Left lung (tissue), 14 donors: ENCODE data around the gene FSCN2. TPM values are rescaled to one million over a fixed set of nuclear protein-coding genes. Genes with fewer than 3 reads are reported as not detected.

ENCODE experiments used
- ATAC-seq: fragments of 200-7000 bp; cut with Tn5 transposase; one replicate; pipeline ENCODE4 v1.9.1; 2020; ENCODE audit warnings: moderate library complexity
- DNase-seq, 4 donors: peaks; one replicate each; pipeline ENCODE4 v3.0.0-alpha.2; 2013 to 2020
- H3K27ac ChIP-seq, 2 donors: fragments of 200-600 bp; sonication (generic) in 1 of 2; one replicate each; pipeline versions ENCODE4 v1.5.0 to v1.8.0; 2020 to 2021
- H3K27me3 ChIP-seq, 2 donors: fragments of 200-600 bp; sonication (generic) in 1 of 2; one replicate each; pipeline versions ENCODE4 v1.5.0 to v1.8.0; 2020 to 2021
- H3K36me3 ChIP-seq, 2 donors: fragments of 200-600 bp; sonication (generic) in 1 of 2; one replicate each; pipeline versions ENCODE4 v1.5.0 to v1.8.0; 2020 to 2021
- H3K4me1 ChIP-seq, 2 donors: fragments of 200-600 bp; one replicate each; pipeline ENCODE4 v1.8.0; 2021
- H3K4me3 ChIP-seq, 2 donors: fragments of 200-600 bp; sonication (generic) in 1 of 2; one replicate each; pipeline versions ENCODE4 v1.5.0 to v1.8.0; 2020 to 2021; ENCODE audit warnings: mild to moderate bottlenecking in 1 of 2
- H3K9me3 ChIP-seq, 2 donors: fragments of 200-600 bp; sonication (generic) in 1 of 2; one replicate each; pipeline versions ENCODE4 v1.5.0 to v1.8.0; 2020 to 2021
- intact Hi-C, 2 donors: fragments of 100-400 bp; cut with DNase I; formaldehyde crosslinking; loops; one replicate each; pipeline versions ENCODE4 v1.11.2 to v1.14.2; 2022
- long read RNA-seq, 12 donors: library from polyadenylated mRNA in 2 of 12; unstranded in 2 of 12; transcript quantifications; one replicate each; pipeline ENCODE4 v2.0.0 and lab custom pipeline, GENCODE V29; 2019 to 2026
- polyA plus RNA-seq, 6 donors: library from polyadenylated mRNA; unstranded; fragments of 120-200 nt; gene quantifications; one replicate each; pipeline ENCODE4 v1.2.1, GENCODE V29; 2013; ENCODE audit not compliant: insufficient read length in 6 of 6
- total RNA-seq, 2 donors: library from RNA; stranded (reverse); fragmentation: NEBNext Ultra II Directional; extraction: Animal tissue kit (Norgen Biotek cat#: 25700); gene quantifications; one replicate each; pipeline ENCODE4 v1.2.1, GENCODE V29; 2021
- TF ChIP-seq, protein P1 (sequence below), 2 donors: fragments of 200-600 bp; sonication (generic) in 1 of 2; IDR thresholded peaks; one replicate each; pipeline versions ENCODE4 v1.5.0 to v1.8.0; 2021; ENCODE audit warnings: antibody characterized with exemption in 2 of 2
- donor health status: DM: no; HTN: yes; CAD: no.
- donor health status: DM: no; HTN: no; CAD: no.

The FSCN2 gene, protein sequence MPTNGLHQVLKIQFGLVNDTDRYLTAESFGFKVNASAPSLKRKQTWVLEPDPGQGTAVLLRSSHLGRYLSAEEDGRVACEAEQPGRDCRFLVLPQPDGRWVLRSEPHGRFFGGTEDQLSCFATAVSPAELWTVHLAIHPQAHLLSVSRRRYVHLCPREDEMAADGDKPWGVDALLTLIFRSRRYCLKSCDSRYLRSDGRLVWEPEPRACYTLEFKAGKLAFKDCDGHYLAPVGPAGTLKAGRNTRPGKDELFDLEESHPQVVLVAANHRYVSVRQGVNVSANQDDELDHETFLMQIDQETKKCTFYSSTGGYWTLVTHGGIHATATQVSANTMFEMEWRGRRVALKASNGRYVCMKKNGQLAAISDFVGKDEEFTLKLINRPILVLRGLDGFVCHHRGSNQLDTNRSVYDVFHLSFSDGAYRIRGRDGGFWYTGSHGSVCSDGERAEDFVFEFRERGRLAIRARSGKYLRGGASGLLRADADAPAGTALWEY
- total RNA-seq (1 to 10 TPM; 2.1 to 3.4 TPM), polyA plus RNA-seq (1 to 10 TPM in 5 of 6 donors, under 1 TPM in 1; 0.92 to 2.4 (median 1.6) TPM)
- long read RNA-seq, donor 1, result 0 reads
- long read RNA-seq, donor 2, partial matches to known transcripts, result 0 of 1 reads
- long read RNA-seq, donor 2, other reads (novel, unspliced or antisense), result 0 of 1 reads
- long read RNA-seq, donor 3, result 0 reads
- long read RNA-seq, donor 4, partial matches to known transcripts, result 0 of 2 reads
- long read RNA-seq, donor 4, other reads (novel, unspliced or antisense), result 2 of 2 reads
- long read RNA-seq, donor 5, result 0 reads
- long read RNA-seq, donor 6, result 0 reads
- long read RNA-seq, donor 7, partial matches to known transcripts, result 0 of 1 reads
- long read RNA-seq, donor 7, other reads (novel, unspliced or antisense), result 0 of 1 reads
- long read RNA-seq, donor 8, result 0 reads
- long read RNA-seq, donor 9, result 0 reads
- long read RNA-seq, donor 10, result 0 reads
- long read RNA-seq, donor 11, result 0 reads
- long read RNA-seq, donor 12, result 0 reads

DNA sequence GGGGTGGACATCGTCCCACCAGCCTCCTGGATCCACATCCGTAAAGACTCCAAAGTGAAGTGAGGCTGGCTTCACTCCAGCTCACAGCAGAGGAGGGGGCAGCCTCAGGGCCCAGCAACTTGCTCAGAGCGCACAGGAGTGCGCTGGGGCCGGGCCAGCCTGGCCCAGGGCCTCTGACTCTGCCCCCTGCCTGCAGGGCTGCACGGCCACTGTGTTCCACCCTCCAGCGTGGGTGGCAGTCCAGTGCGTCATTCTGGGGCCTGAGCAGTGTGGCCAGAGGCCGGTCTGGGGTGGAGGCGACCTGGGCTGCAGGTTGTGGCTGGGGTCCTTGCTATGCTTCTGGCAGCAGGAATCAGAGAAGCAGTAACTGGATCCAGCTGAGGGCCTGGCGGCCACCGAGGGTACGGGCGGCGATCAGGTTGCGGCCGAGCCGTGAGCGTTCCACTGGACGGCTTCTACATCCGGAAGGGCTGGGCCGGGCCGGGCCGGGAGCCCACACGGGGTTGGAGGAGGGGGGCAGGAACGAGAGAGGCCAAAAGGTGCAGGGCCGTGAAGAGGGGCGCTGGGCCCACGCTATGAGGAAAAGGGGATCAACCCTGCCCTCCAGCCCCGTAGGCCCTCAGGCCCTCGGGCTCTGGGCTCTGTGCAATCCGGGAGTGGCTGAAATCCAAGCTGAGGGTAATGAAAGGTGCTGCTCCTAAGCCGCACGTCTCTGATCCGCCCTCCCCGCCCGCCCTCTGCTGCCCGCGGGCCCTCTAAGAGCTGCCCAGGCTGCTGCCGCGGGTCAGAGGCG lies at the start of gene FSCN2:
Gene FSCN2, plus strand, starts transcription at position 787 of the 793 bp plus-strand sequence. CDS start 155 bp downstream, outside the sequence.
- peak; percentile 89 for ATAC-seq
- H3K27me3 ChIP-seq, result peaks cover 5 to 69% of the 10 kb centered on the region in 2 donors
- TF ChIP-seq, protein P1, sequence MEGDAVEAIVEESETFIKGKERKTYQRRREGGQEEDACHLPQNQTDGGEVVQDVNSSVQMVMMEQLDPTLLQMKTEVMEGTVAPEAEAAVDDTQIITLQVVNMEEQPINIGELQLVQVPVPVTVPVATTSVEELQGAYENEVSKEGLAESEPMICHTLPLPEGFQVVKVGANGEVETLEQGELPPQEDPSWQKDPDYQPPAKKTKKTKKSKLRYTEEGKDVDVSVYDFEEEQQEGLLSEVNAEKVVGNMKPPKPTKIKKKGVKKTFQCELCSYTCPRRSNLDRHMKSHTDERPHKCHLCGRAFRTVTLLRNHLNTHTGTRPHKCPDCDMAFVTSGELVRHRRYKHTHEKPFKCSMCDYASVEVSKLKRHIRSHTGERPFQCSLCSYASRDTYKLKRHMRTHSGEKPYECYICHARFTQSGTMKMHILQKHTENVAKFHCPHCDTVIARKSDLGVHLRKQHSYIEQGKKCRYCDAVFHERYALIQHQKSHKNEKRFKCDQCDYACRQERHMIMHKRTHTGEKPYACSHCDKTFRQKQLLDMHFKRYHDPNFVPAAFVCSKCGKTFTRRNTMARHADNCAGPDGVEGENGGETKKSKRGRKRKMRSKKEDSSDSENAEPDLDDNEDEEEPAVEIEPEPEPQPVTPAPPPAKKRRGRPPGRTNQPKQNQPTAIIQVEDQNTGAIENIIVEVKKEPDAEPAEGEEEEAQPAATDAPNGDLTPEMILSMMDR (IDR thresholded peaks at IDR 0.05), result no peak
- peak in 1 of 4 donors; percentile 80 for DNase-seq
- intact Hi-C loops, result no loop called here
- H3K27ac ChIP-seq, result no peak within 1 kb of the TSS
- H3K4me1 ChIP-seq, result peaks cover 0 to 6% of the 10 kb centered on the region in 2 donors
- H3K9me3 ChIP-seq, result no peaks in the 10 kb centered on the region
- no peak within 1 kb of the TSS for H3K4me3 ChIP-seq
- H3K36me3 ChIP-seq, result no peaks in the 10 kb centered on the region

DNA sequence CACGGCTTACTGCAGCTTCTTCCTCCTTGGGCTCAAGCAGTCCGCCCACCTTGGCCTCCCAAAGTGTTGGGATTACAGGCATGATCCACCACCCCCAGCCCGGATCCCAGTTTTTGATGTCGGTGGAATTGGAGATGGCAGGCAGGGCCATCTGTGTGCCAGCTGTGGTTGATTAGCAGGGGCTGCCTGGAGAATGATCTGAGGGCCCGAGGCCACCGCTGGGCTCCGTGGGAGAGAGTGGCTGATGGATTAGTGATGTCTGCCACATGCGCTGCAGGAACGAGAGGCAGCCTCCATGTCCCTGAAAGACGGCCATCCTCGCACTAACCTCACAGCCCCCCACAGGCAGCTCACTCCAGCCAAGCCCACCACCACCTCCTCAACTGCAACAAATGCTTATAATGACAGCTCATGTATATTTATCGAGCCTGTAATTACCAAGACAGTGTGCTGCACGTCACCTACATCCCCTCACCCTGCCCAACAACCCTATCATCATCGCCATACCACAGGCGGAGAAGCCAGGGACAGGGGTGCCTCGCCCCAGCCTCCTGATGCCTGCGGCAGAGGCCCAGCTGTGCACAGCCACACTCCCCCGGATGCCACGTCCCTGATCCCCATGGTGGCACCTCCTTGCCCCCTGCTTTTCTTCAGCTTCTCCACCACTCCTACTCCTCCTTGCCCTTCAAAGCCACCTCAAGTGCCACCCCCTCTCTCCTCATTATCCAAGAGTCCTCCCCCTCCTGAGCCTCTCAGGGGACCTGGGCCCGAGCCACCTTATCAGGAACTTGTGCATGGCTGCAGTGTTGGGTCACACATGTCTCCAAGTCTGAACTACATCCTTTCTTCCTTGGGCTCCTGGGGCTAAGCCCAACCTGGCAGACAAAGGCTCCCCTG lies 48.8 kb upstream of the FSCN2 start:
- DNase-seq (no peak), ATAC-seq (no peak)
- Histone ChIP-seq H3K27me3 (peaks cover 0 to 40% of the 10 kb centered on the region in 2 donors), H3K27ac (no peak overlapping the region), H3K4me1 (peaks cover 5 to 21% of the 10 kb centered on the region in 2 donors), H3K4me3 (no peak overlapping the region), H3K9me3 (no peaks in the 10 kb centered on the region), H3K36me3 (no peaks in the 10 kb centered on the region)
- intact Hi-C loops, result loop anchor here (5.0 to 10.0 kb wide), 4 partner anchors 75 to 227 kb away; partner anchors contain the start of gene BAHCC1 (in 1 of the 2)
- TF ChIP-seq, protein P1 (IDR thresholded peaks at IDR 0.05), result no peak

DNA sequence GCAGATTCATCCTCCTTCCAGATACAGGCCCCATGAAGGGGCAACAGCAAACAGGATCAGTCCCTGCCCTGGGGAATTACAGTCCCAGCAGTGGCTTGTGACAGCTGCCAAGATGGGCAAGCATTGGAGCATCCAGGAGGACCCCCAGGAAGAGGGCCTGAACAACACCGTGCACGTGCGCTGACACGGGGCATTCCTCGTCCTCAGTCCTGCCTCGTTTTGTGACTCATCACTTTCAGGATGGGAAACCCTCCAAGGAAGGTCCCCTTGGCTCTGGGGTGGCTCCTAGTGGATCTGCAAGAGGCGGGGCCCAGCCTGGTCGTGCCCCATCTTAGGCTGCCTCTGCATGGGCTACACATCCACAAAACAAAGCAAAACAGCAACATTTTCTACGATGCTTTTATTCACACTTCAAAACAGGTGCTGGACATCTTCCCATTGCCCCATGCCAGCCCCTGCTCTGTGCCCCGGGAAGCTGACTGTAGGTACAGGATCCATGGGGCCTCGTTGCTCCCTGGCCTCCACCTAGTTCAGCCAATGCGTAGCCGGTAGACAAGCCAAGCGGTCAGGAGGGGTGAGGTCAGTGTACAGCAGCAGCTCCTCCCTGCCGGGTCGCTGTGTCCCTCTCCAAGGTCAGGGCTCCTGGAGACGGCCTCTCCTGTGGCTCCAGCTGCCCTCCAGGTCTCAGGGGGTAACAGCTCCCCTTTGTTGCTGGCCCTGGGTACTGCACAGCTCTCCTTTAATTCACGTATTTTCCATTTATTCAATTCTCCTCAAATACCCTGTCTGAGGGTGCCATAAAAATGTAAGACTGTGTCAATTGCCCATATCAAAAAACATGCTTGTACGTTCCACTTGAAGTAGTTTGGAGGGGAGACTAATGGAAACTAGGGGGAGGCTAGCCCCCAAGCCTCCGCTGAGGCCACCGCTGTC lies 47.8 kb upstream of the FSCN2 start:
- ATAC-seq (no peak), DNase-seq (no peak)
- Histone ChIP-seq H3K4me1 (peaks cover 5 to 27% of the 10 kb centered on the region in 2 donors), H3K36me3 (no peaks in the 10 kb centered on the region), H3K9me3 (no peaks in the 10 kb centered on the region), H3K27me3 (peaks cover 0 to 40% of the 10 kb centered on the region in 2 donors), H3K27ac (no peak overlapping the region), H3K4me3 (no peak overlapping the region)
- intact Hi-C loops, result loop anchor here (5.0 to 10.0 kb wide), 4 partner anchors 76 to 228 kb away; partner anchors contain the start of gene BAHCC1 (in 1 of the 2)
- TF ChIP-seq, protein P1 (IDR thresholded peaks at IDR 0.05), result no peak
